ENCODE results near the gene ATP6V1D.
"Not testable (repeated sequence)": the region's sequence is repeated elsewhere in the genome, so short reads cannot be mapped to it uniquely, and the experiment has no call there.

GRCh38 chr14:67408122-67408801, 48.7 kb upstream of the ATP6V1D start:
- TF ChIP-seq CTCF, POLR2A (IDR thresholded peaks at IDR 0.05): not testable (repeated sequence)
